Suprapubic skin (tissue), 4 donors: ENCODE results near the gene ABCC5. TPM values are rescaled to one million over a fixed set of nuclear protein-coding genes. Genes with fewer than 3 reads are reported as not detected.

ENCODE experiments used
- DNase-seq, 2 donors: peaks; one replicate each; pipeline ENCODE4 v3.0.0-alpha.2; 2019; ENCODE audit warnings: low spot score in 2 of 2
- H3K27ac ChIP-seq: fragments of 200-600 bp; sonication (generic); one replicate; pipeline ENCODE4 v1.5.1; 2019
- H3K27me3 ChIP-seq: fragments of 200-600 bp; sonication (generic); one replicate; pipeline ENCODE4 v1.5.1; 2019
- H3K36me3 ChIP-seq: fragments of 200-600 bp; sonication (generic); one replicate; pipeline ENCODE4 v1.5.1; 2019
- H3K4me1 ChIP-seq: fragments of 200-600 bp; sonication (generic); one replicate; pipeline ENCODE4 v1.5.1; 2019
- H3K4me3 ChIP-seq: fragments of 200-600 bp; sonication (generic); one replicate; pipeline ENCODE4 v1.5.1; 2019; ENCODE audit warnings: mild to moderate bottlenecking
- H3K9me3 ChIP-seq: fragments of 200-600 bp; sonication (generic); one replicate; pipeline ENCODE4 v1.5.1; 2019
- CTCF ChIP-seq, 2 donors: fragments of 200-600 bp in 1 of 2; fragments of 450-650 bp in 1 of 2; sonication (generic) in 1 of 2; IDR thresholded peaks; one replicate each; pipeline ENCODE4 v1.5.1; 2016 to 2019; ENCODE audit warnings: antibody characterized with exemption in 2 of 2, mild to moderate bottlenecking in 1 of 2, moderate library complexity in 1 of 2
- EP300 ChIP-seq: sonication (generic); formaldehyde crosslinking; IDR thresholded peaks from one replicate; pipeline ENCODE4 v1.6.1; 2017; ENCODE audit warnings: antibody characterized with exemption
- POLR2A ChIP-seq, 2 donors: fragments of 450-650 bp; IDR thresholded peaks; one replicate each; pipeline ENCODE4 v1.6.1; 2017; ENCODE audit warnings: antibody characterized with exemption in 2 of 2, mild to moderate bottlenecking in 2 of 2, moderate library complexity in 2 of 2
- POLR2AphosphoS5 ChIP-seq, 3 donors: sonication (generic); formaldehyde crosslinking; IDR thresholded peaks; one replicate each; pipeline ENCODE4 v1.6.1; 2017; ENCODE audit warnings: antibody characterized with exemption in 3 of 3
- WGBS: methylation state at CpG from one replicate; pipeline ENCODE4 v1.1.5; 2018; 5-methylcytosine and 5-hydroxymethylcytosine counted together
- total RNA-seq, 4 donors: library from RNA; depleted of rRNA; stranded (reverse); fragments of >200 nt; gene quantifications; one replicate each; pipeline ENCODE4 v1.1.0, GENCODE V29; 2016

ABCC5 gene
- 10 to 100 TPM; 10.5 to 18.3 (median 13.8) TPM for total RNA-seq

GRCh38 chr3:184017672-184018423 lies at the start of gene ABCC5:
Gene ABCC5, minus strand, starts transcription at chr3:184017884. Its CDS starts 3,492 bp downstream, at chr3:184014392.
- H3K4me1 ChIP-seq, result peaks cover 18% of the 10 kb centered on the region
- peak within 1 kb of the TSS; percentile 93 for H3K4me3 ChIP-seq
- no peak within 1 kb of the TSS for H3K27ac ChIP-seq
- DNase-seq, result peak; percentile 92 to 93
- no peaks in the 10 kb centered on the region for H3K27me3 ChIP-seq
- peaks cover 6% of the 10 kb centered on the region for H3K36me3 ChIP-seq
- no peak for TF ChIP-seq POLR2A (IDR thresholded peaks at IDR 0.05)
- TF ChIP-seq EP300, result no peak
- no peak for TF ChIP-seq CTCF (IDR thresholded peaks at IDR 0.05)
- TF ChIP-seq POLR2AphosphoS5 (IDR thresholded peaks at IDR 0.05), result no peak
- WGBS, result 3% methylated on average over 21 of the region's 55 CpGs
- no peaks in the 10 kb centered on the region for H3K9me3 ChIP-seq

DNA sequence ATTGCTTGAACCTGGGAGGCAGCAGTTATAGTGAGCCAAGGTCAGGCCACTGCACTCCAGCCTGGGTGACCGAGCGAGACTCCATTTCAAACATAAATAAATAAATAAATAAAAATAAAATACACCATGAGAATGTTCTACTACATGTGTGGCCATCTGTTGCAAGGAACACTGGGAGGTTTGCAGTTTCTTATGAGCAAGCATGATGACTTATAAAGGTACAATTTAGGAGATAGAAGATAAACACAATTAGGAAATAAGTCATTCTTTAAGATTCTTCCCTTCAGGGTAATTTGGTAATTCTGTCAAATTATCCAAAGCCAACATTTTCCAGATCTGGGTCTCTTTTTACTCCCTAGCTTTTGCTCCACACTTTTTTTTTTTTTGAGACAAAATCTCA lies 48.5 kb upstream of the ABCC5 start:
- 95% methylated on average over 2 of the region's 2 CpGs for WGBS
- DNase-seq, result no peak

DNA sequence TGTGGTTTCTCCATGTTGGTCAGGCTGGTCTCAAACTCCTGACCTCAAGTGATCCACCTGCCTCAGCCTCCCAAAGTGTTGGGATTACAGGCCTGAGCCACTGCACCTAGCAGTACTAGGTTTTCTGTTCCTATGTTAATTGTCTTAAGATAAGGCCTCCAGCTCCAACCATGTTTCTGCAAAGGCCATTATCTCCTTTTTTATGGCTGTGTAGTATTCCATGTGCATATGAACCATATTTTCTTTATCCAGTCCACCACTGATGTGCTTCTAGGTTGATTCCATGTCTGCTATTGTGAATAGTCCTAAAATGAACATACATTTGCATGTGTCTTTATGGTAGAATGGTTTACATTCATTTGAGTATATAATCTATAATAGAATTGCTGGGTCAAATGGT lies 45.0 kb upstream of the ABCC5 start:
- Histone ChIP-seq H3K27ac (no peak overlapping the region), H3K4me3 (no peak overlapping the region), H3K36me3 (no peaks in the 10 kb centered on the region), H3K27me3 (no peaks in the 10 kb centered on the region), H3K4me1 (no peaks in the 10 kb centered on the region), H3K9me3 (no peaks in the 10 kb centered on the region)
- TF ChIP-seq POLR2AphosphoS5 (IDR thresholded peaks at IDR 0.05), result no peak
- no peak for TF ChIP-seq CTCF (IDR thresholded peaks at IDR 0.05)
- no peak for TF ChIP-seq POLR2A (IDR thresholded peaks at IDR 0.05)
- TF ChIP-seq EP300, result no peak
- no peak for DNase-seq

More for the DNA sequence above, 48.5 kb upstream of the ABCC5 start:
- H3K27me3 ChIP-seq, result no peaks in the 10 kb centered on the region
- TF ChIP-seq CTCF (IDR thresholded peaks at IDR 0.05), result no peak
- TF ChIP-seq POLR2AphosphoS5 (IDR thresholded peaks at IDR 0.05), result no peak
- no peak for TF ChIP-seq EP300
- no peak for TF ChIP-seq POLR2A (IDR thresholded peaks at IDR 0.05)
- H3K9me3 ChIP-seq, result no peaks in the 10 kb centered on the region
- no peak overlapping the region for H3K27ac ChIP-seq
- no peaks in the 10 kb centered on the region for H3K4me1 ChIP-seq
- no peak overlapping the region for H3K4me3 ChIP-seq
- no peaks in the 10 kb centered on the region for H3K36me3 ChIP-seq

DNA sequence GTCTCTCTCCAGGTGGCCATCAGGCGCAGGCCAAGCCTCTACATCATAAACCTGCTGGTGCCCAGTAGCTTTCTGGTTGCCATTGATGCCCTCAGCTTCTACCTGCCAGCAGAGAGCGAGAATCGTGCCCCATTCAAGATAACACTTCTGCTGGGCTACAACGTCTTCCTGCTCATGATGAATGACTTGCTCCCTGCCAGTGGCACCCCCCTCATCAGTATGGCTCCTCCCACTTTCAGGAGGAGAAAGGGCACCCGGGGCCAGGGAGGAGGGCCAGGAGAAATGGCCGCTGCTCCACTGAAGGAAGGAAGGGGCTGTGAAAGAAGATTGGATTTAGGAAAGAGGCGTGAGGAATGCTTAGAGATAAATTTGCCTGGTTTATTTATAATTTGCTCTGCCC lies 41.7 kb upstream of the ABCC5 start:
- Histone ChIP-seq H3K36me3 (no peaks in the 10 kb centered on the region), H3K27ac (no peak overlapping the region), H3K9me3 (no peaks in the 10 kb centered on the region), H3K4me1 (no peaks in the 10 kb centered on the region), H3K4me3 (no peak overlapping the region), H3K27me3 (no peaks in the 10 kb centered on the region)
- 57% methylated on average over 7 of the region's 7 CpGs for WGBS
- no peak for TF ChIP-seq EP300
- no peak for TF ChIP-seq POLR2A (IDR thresholded peaks at IDR 0.05)
- no peak for TF ChIP-seq POLR2AphosphoS5 (IDR thresholded peaks at IDR 0.05)
- no peak for TF ChIP-seq CTCF (IDR thresholded peaks at IDR 0.05)
- DNase-seq, result no peak

GRCh38 chr3:184058029-184058428 lies 40.3 kb upstream of the ABCC5 start:
- H3K36me3 ChIP-seq, result no peaks in the 10 kb centered on the region
- no peak overlapping the region for H3K27ac ChIP-seq
- WGBS, result 47% methylated on average over 9 of the region's 9 CpGs
- no peak overlapping the region for H3K4me3 ChIP-seq
- no peaks in the 10 kb centered on the region for H3K9me3 ChIP-seq
- no peaks in the 10 kb centered on the region for H3K4me1 ChIP-seq
- TF ChIP-seq EP300 (no peak), POLR2A (IDR thresholded peaks at IDR 0.05) (no peak), POLR2AphosphoS5 (IDR thresholded peaks at IDR 0.05) (no peak), CTCF (IDR thresholded peaks at IDR 0.05) (no peak)
- DNase-seq, result no peak
- H3K27me3 ChIP-seq, result no peaks in the 10 kb centered on the region
